Epithelial cell of proximal tubule (primary cell): Measurements from ENCODE around the gene IL12RB2. TPM values are rescaled to one million over a fixed set of nuclear protein-coding genes. Genes with fewer than 3 reads are reported as not detected.

ENCODE experiments used
- DNase-seq: peaks from one replicate; pipeline ENCODE4 v3.0.0-alpha.2; 2011; ENCODE audit warnings: low read depth
- H3K4me3 ChIP-seq: 2 replicates; pipeline ENCODE4 v1.5.1; 2011; ENCODE audit warnings: low read depth, mild to moderate bottlenecking, low read length
- total RNA-seq: library from RNA; depleted of rRNA; stranded (reverse); fragments of >200 nt; gene quantifications from 2 replicates; pipeline ENCODE4 v1.2.3, GENCODE V29; 2015
- TF ChIP-seq, protein P1 (sequence below): conservative IDR thresholded peaks from 2 replicates; pipeline ENCODE4 v1.5.1; 2012; ENCODE audit warnings: low read depth, mild to moderate bottlenecking, low read length

Gene IL12RB2
- total RNA-seq, 1 donor from 2014 or later = 1.3 TPM

DNA sequence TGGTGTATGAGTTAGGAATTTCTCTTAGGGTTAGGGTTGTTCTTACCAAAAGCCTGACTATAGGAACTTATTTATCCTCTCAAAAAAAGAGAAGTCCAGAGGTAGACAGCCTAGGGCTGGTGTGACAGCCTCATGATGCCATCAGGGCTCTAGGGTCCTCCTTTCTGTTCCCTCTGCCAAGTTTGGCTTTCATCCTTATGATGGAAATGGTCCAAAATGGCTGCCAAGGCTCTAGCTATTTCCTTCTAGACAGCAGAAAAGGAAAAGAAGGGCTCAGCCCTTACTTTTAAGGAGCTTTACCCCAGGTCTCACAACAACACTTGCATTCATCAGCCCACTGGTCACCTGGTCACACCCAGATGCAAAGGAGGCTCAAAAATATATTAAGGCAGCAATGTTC, 44.5 kb downstream of the IL12RB2 start:
- no peak overlapping the region for H3K4me3 ChIP-seq
- TF ChIP-seq, protein P1, sequence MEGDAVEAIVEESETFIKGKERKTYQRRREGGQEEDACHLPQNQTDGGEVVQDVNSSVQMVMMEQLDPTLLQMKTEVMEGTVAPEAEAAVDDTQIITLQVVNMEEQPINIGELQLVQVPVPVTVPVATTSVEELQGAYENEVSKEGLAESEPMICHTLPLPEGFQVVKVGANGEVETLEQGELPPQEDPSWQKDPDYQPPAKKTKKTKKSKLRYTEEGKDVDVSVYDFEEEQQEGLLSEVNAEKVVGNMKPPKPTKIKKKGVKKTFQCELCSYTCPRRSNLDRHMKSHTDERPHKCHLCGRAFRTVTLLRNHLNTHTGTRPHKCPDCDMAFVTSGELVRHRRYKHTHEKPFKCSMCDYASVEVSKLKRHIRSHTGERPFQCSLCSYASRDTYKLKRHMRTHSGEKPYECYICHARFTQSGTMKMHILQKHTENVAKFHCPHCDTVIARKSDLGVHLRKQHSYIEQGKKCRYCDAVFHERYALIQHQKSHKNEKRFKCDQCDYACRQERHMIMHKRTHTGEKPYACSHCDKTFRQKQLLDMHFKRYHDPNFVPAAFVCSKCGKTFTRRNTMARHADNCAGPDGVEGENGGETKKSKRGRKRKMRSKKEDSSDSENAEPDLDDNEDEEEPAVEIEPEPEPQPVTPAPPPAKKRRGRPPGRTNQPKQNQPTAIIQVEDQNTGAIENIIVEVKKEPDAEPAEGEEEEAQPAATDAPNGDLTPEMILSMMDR = no peak
- DNase-seq = no peak

DNA sequence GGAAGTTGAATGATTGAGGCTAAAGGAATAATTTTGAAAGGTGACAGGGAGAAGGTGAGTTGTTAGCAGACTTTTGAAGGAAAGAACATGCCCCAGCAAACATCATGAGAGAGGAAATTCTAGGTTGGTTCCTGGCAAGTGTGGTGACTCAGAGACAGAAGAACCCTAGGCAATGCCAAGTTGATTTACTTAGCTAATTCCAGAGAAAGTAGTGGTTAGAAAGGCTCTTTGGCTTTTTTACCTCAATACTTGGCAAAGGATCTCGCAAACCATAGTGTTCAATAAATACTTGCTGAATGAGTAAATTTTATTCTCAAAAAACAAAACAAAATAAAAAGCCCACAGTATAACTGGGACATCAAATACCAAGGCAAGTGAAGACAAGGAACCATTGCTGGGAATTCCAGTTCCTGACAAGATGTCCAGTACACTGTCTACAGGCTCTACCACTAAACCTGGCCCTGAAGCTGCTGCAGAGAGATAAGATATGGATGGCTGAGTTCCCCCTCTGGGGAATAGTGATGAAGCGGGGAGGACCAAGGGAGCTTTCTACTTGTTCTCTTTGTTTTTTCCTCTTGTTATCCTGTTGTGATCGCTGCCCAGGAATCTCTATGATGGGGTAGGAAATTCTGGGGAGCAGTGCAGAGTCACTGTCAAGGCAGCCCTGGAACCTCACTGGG, 48.2 kb downstream of the IL12RB2 start:
- no peak overlapping the region for H3K4me3 ChIP-seq
- DNase-seq = no peak
- TF ChIP-seq, protein P1 = no peak

DNA sequence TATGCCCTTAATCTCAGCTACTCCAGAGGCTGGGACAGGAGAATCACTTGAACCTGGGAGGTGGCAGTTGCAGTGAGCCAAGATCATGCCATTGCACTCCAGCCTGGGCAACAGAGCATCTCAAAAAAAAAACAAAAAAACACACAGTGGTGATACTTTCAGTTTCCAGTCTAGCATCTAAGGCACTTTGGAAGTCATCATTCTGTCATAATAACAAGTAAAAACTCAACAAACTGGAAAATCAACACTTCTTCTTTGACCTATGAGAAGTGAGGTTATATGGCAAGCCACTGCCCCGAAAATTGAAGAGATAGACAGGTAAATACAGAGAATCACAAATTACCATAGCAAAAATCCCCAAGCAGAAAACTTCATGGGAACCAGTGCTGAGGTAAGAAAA, 51.9 kb downstream of the IL12RB2 start:
- DNase-seq = no peak
- no peak overlapping the region for H3K4me3 ChIP-seq
- TF ChIP-seq, protein P1 = no peak

GRCh38 chr1:67361641-67362040, 54.0 kb downstream of the IL12RB2 start:
- DNase-seq = no peak
- H3K4me3 ChIP-seq = no peak overlapping the region
- TF ChIP-seq, protein P1 = no peak

DNA sequence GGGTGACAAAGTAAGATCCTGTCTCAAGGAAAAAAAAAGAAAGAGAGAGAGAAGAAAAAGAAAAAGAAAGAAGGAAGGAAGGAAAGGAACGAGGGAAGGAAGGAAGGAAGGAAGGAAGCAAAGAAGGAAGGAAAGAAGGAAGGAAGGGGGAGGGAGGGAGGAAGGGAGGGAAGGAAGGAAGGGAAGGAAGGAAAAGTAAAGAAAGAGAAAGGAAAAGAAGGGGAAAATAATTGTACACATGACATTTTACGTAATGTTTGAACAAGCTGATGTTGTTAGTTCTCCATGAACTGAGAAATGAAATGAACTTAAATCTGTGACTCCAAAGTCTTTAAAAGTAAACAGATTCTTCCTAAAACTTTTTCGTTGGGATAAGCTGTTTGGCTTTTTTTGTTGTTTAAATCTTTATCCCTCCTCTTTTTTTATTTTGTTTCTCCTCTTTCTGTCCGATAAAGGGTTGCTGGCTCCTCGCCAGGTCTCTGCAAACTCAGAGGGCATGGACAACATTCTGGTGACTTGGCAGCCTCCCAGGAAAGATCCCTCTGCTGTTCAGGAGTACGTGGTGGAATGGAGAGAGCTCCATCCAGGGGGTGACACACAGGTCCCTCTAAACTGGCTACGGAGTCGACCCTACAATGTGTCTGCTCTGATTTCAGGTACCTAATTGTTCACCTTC, 59.8 kb downstream of the IL12RB2 start:
- H3K4me3 ChIP-seq = no peak overlapping the region
- TF ChIP-seq, protein P1 = peak; percentile 42
- no peak for DNase-seq

- TF ChIP-seq, protein P1 = no peak
- DNase-seq = no peak
Measured at GRCh38 chr1:67368046-67368514, 60.4 kb downstream of the IL12RB2 start.

More at GRCh38 chr1:67368046-67368514, 60.4 kb downstream of the IL12RB2 start:
- no peak overlapping the region for H3K4me3 ChIP-seq
